GM06990 (cell line): ENCODE data around the gene AMBP.

Experiments
- DNase-seq: peaks from one replicate; pipeline ENCODE4 v3.0.0-alpha.2; 2011; ENCODE audit not compliant: insufficient read length; ENCODE audit errors: extremely low read depth
- H3K27me3 ChIP-seq: replicated peaks from 2 replicates; pipeline ENCODE4 v1.6.0; 2011; ENCODE audit warnings: low read length; ENCODE audit not compliant: control insufficient read depth, insufficient read depth
- H3K36me3 ChIP-seq: 2 replicates; pipeline ENCODE4 v1.5.1; 2011; ENCODE audit warnings: low read length; ENCODE audit not compliant: control insufficient read depth, insufficient read depth
- H3K4me3 ChIP-seq: replicated peaks from 2 replicates; pipeline ENCODE4 v1.5.1; 2011; ENCODE audit warnings: low read depth, mild to moderate bottlenecking, control low read depth, low read length
- TF ChIP-seq, protein P1 (sequence below): IDR thresholded peaks from 2 replicates; pipeline ENCODE4 v1.5.1; 2011; ENCODE audit warnings: low read length, control low read depth, mild to moderate bottlenecking, inconsistent platforms; ENCODE audit not compliant: insufficient read depth, poor library complexity, severe bottlenecking

Gene AMBP

DNA sequence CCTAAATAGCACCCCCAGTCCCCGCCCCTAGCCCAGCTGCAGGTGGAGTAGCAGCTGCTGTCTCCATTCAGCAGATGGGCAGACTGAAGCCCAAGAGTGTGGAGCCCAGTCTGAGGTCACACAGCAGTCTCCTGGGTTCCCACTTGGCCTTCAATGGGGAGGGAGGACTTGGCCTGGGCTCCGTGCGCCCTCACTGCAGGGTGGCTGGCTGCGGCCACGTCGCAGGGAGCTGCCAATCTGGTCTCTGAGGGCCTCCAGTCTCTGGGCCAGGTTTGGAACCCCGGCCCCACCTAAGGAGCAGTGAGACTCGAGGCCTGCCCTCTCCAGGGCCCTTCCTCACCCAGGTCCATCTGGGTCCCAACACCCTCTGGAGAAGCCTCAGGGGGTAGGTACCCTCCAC lies 13.6 kb upstream of the AMBP start:
- no peak for DNase-seq
- TF ChIP-seq, protein P1, sequence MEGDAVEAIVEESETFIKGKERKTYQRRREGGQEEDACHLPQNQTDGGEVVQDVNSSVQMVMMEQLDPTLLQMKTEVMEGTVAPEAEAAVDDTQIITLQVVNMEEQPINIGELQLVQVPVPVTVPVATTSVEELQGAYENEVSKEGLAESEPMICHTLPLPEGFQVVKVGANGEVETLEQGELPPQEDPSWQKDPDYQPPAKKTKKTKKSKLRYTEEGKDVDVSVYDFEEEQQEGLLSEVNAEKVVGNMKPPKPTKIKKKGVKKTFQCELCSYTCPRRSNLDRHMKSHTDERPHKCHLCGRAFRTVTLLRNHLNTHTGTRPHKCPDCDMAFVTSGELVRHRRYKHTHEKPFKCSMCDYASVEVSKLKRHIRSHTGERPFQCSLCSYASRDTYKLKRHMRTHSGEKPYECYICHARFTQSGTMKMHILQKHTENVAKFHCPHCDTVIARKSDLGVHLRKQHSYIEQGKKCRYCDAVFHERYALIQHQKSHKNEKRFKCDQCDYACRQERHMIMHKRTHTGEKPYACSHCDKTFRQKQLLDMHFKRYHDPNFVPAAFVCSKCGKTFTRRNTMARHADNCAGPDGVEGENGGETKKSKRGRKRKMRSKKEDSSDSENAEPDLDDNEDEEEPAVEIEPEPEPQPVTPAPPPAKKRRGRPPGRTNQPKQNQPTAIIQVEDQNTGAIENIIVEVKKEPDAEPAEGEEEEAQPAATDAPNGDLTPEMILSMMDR = no peak

DNA sequence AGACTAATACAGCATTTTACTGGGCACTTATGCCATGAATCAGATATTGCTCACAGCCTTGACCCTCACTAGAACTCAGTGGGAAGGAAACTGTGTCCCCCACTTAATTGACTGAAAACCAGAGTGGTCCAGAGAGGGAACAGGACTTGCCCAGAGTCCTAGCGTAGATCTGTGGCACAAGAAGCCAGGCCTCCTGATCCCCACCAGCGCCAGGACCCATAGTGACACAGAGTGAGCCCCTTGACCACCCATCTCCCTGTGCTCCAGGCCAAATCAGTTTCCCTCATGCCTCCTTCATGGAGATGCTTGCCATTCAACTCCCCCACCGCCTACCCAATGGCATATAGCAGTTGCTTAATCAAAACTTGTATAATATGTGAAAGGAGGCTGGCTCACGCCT lies 12.7 kb upstream of the AMBP start:
- TF ChIP-seq, protein P1 = no peak
- H3K4me3 ChIP-seq = no peak overlapping the region
- no peak for DNase-seq
- no peaks in the 10 kb centered on the region; the same call in 1 of the 2 replicates for H3K27me3 ChIP-seq
- no peaks in the 10 kb centered on the region for H3K36me3 ChIP-seq

More for the DNA sequence above, 13.6 kb upstream of the AMBP start:
- Histone ChIP-seq H3K4me3 (no peak overlapping the region), H3K27me3 (no peaks in the 10 kb centered on the region; the same call in 1 of the 2 replicates), H3K36me3 (no peaks in the 10 kb centered on the region)

- H3K27me3 ChIP-seq = peaks cover 1% of the 10 kb centered on the region; the same call in 1 of the 2 replicates
- H3K36me3 ChIP-seq = no peaks in the 10 kb centered on the region
- no peak for DNase-seq
- H3K4me3 ChIP-seq = no peak overlapping the region
- TF ChIP-seq, protein P1 = no peak
Measured at GRCh38 chr9:114089206-114089840, 11.2 kb upstream of the AMBP start.

- DNase-seq = no peak
- Histone ChIP-seq H3K4me3 (no peak overlapping the region), H3K27me3 (peaks cover 1% of the 10 kb centered on the region; the same call in 1 of the 2 replicates), H3K36me3 (no peaks in the 10 kb centered on the region)
- TF ChIP-seq, protein P1 = no peak
Measured at GRCh38 chr9:114088571-114089170, 10.6 kb upstream of the AMBP start.

DNA sequence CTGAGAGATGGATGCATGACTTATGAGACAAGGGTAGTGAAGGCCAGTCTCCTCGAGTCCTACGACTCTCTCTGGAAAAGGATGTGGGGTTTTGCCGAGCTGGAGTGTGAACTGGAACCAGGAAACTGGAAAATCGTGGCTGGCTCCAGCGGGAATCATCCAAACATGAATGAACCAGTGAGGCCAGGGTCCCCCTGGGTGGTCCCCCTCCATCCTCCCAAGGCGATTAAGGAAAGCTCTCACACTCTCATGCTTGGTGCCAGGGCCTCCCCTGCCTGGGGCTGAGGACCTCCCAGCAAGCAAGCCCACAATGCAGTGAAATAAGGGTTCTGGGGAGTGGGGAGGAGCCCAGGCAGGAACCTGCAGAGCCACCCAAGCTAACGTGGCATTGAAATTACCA lies 9.6 kb upstream of the AMBP start:
- no peak for DNase-seq
- no peak overlapping the region for H3K4me3 ChIP-seq
- no peaks in the 10 kb centered on the region for H3K36me3 ChIP-seq
- H3K27me3 ChIP-seq = peaks cover 1% of the 10 kb centered on the region; the same call in 1 of the 2 replicates
- TF ChIP-seq, protein P1 = no peak
